Fibroblast of lung (primary cell): ENCODE data around the gene PER2. TPM values are rescaled to one million over a fixed set of nuclear protein-coding genes. Genes with fewer than 3 reads are reported as not detected.

ENCODE experiments used
- DNase-seq, 2 donors: peaks; one replicate each; pipeline versions ENCODE4 v3.0.0 to v3.0.0-alpha.2; 2010; ENCODE audit warnings: low read depth in 2 of 2
- H2AFZ ChIP-seq: 2 replicates; pipeline ENCODE4 v1.5.1; 2012; ENCODE audit warnings: low read length, control low read depth, inconsistent platforms
- H3K27ac ChIP-seq: 2 replicates; pipeline ENCODE4 v1.5.1; 2011; ENCODE audit warnings: low read length, control low read depth; ENCODE audit not compliant: insufficient read depth
- H3K27me3 ChIP-seq: 2 replicates; pipeline ENCODE4 v1.5.1; 2011; ENCODE audit warnings: mild to moderate bottlenecking, low read length; ENCODE audit not compliant: control insufficient read depth, insufficient read depth
- H3K36me3 ChIP-seq: 2 replicates; pipeline ENCODE4 v1.5.1; 2011; ENCODE audit warnings: low read length; ENCODE audit not compliant: control insufficient read depth, insufficient read depth
- H3K4me1 ChIP-seq: 2 replicates; pipeline ENCODE4 v1.5.1; 2011; ENCODE audit warnings: low read length; ENCODE audit not compliant: control insufficient read depth, insufficient read depth; ENCODE audit errors: extremely low read depth
- H3K4me2 ChIP-seq: 2 replicates; pipeline ENCODE4 v1.5.1; 2011; ENCODE audit warnings: low read length, control low read depth; ENCODE audit not compliant: insufficient read depth; ENCODE audit errors: extremely low read depth
- H3K4me3 ChIP-seq, 4 experiments: fragments of 200-600 bp in 1 of 4; sonication (generic) in 1 of 4; replicated peaks in 1 of 4; 2 replicates each; pipeline ENCODE4 v1.5.1; 2011 to 2016; ENCODE audit warnings: low read length in 4 of 4, low read depth in 3 of 4, mild to moderate bottlenecking in 3 of 4, control low read depth in 2 of 4, inconsistent platforms in 1 of 4, mixed read lengths in 1 of 4; ENCODE audit not compliant: insufficient read depth in 1 of 4; ENCODE audit errors: control extremely low read depth in 1 of 4
- H3K79me2 ChIP-seq: 2 replicates; pipeline ENCODE4 v1.5.1; 2012; ENCODE audit warnings: mild to moderate bottlenecking, low read length, inconsistent platforms; ENCODE audit not compliant: control insufficient read depth, insufficient read depth
- H3K9ac ChIP-seq: 2 replicates; pipeline ENCODE4 v1.5.1; 2011; ENCODE audit warnings: mild to moderate bottlenecking, low read length, control low read depth; ENCODE audit not compliant: insufficient read depth
- H3K9me3 ChIP-seq: 2 replicates; pipeline ENCODE4 v1.5.1; 2012; ENCODE audit warnings: low read depth, low read length; ENCODE audit not compliant: control insufficient read depth, insufficient read depth
- H4K20me1 ChIP-seq: 2 replicates; pipeline ENCODE4 v1.5.1; 2011; ENCODE audit warnings: low read length; ENCODE audit not compliant: control insufficient read depth, insufficient read depth; ENCODE audit errors: extremely low read depth
- CTCF ChIP-seq, 2 donors: IDR thresholded peaks in 1 of 2; conservative IDR thresholded peaks in 1 of 2; 1 replicate in 1 of 2; 2 replicates in 1 of 2; pipeline ENCODE4 v1.5.1; 2011 to 2012; ENCODE audit warnings: low read length in 2 of 2, control low read depth in 1 of 2, inconsistent platforms in 1 of 2, low read depth in 1 of 2, mild to moderate bottlenecking in 1 of 2
- EZH2 ChIP-seq: IDR thresholded peaks from 2 replicates; pipeline ENCODE4 v1.5.1; 2012; ENCODE audit warnings: low read length, control low read depth, mild to moderate bottlenecking; ENCODE audit errors: missing control alignments
- polyA plus RNA-seq, 2 donors: library from polyadenylated mRNA; depleted of rRNA in 1 of 2; stranded (reverse) in 1 of 2; unstranded in 1 of 2; fragments of >200 nt; gene quantifications; 2 replicates each; pipeline ENCODE4 v1.2.1, GENCODE V29; 2011 to 2012; ENCODE audit warnings: missing spikeins in 1 of 2
- total RNA-seq: library from RNA; depleted of rRNA; stranded (reverse); fragments of >200 nt; gene quantifications from 2 replicates; pipeline ENCODE4 v1.2.1, GENCODE V29; 2014

The PER2 gene
- total and polyA plus RNA-seq, 2 donors (not counting 1 experiment from before 2014, with no cell fraction given), result 1.9 to 4.6 TPM

- DNase-seq, result no peak
- Histone ChIP-seq H2AFZ (no peak overlapping the region), H3K9ac (no peak overlapping the region), H3K36me3 (no peaks in the 10 kb centered on the region), H3K4me1 (peaks cover under 1% of the 10 kb centered on the region), H3K27ac (no peak overlapping the region), H3K9me3 (no peaks in the 10 kb centered on the region), H3K27me3 (no peaks in the 10 kb centered on the region), H3K4me3 (no peak overlapping the region), H3K4me2 (no peak overlapping the region), H4K20me1 (no peaks in the 10 kb centered on the region), H3K79me2 (no peaks in the 10 kb centered on the region)
- TF ChIP-seq EZH2 (no peak), CTCF (conservative IDR thresholded peaks at IDR 0.05 in 1 of 2, IDR thresholded peaks at IDR 0.05 in 1 of 2; ENCODE audit: low read depth in 1 of 2, low read length in 2 of 2) (no peak)
Measured at GRCh38 chr2:238247841-238248453, 40.5 kb downstream of the PER2 start.

- Histone ChIP-seq H3K4me1 (peaks cover 2% of the 10 kb centered on the region), H3K4me3 (no peak overlapping the region), H3K4me2 (no peak overlapping the region), H4K20me1 (no peaks in the 10 kb centered on the region), H3K36me3 (no peaks in the 10 kb centered on the region), H3K9me3 (no peaks in the 10 kb centered on the region), H3K9ac (no peak overlapping the region), H3K27ac (no peak overlapping the region), H3K27me3 (no peaks in the 10 kb centered on the region), H2AFZ (no peak overlapping the region), H3K79me2 (no peaks in the 10 kb centered on the region)
- no peak for TF ChIP-seq CTCF (conservative IDR thresholded peaks at IDR 0.05 in 1 of 2, IDR thresholded peaks at IDR 0.05 in 1 of 2; ENCODE audit: low read depth in 1 of 2, low read length in 2 of 2)
- DNase-seq, result no peak
Measured at GRCh38 chr2:238247002-238247822, 41.2 kb downstream of the PER2 start.

- H3K27ac ChIP-seq, result no peak overlapping the region
- H3K4me2 ChIP-seq, result no peak overlapping the region
- H3K27me3 ChIP-seq, result peaks cover 5% of the 10 kb centered on the region
- no peaks in the 10 kb centered on the region for H3K36me3 ChIP-seq
- no peaks in the 10 kb centered on the region for H4K20me1 ChIP-seq
- no peak overlapping the region for H3K4me3 ChIP-seq
- H3K9ac ChIP-seq, result no peak overlapping the region
- DNase-seq, result no peak
- H2AFZ ChIP-seq, result no peak overlapping the region
- TF ChIP-seq CTCF (conservative IDR thresholded peaks at IDR 0.05 in 1 of 2, IDR thresholded peaks at IDR 0.05 in 1 of 2; ENCODE audit: low read depth in 1 of 2, low read length in 2 of 2) (no peak), EZH2 (no peak)
- H3K9me3 ChIP-seq, result no peaks in the 10 kb centered on the region
- H3K4me1 ChIP-seq, result peaks cover 2% of the 10 kb centered on the region
- H3K79me2 ChIP-seq, result no peaks in the 10 kb centered on the region
Measured at GRCh38 chr2:238244151-238244550, 44.3 kb downstream of the PER2 start.
